22Rv1 (cell line): Measurements from ENCODE around the gene NOS3.

ENCODE experiments used
- H3K27ac ChIP-seq: fragments of 450-650 bp; 2 replicates; pipeline ENCODE4 v1.5.1; 2017
- ZFX ChIP-seq: fragments of 450-650 bp; IDR thresholded peaks from 2 replicates; pipeline ENCODE4 v1.6.1; 2017; ENCODE audit warnings: antibody characterized with exemption, borderline replicate concordance
- TF ChIP-seq, protein P1 (sequence below): fragments of 450-650 bp; IDR thresholded peaks from 2 replicates; pipeline ENCODE4 v1.5.1; 2017; ENCODE audit warnings: mild to moderate bottlenecking

Gene NOS3

DNA sequence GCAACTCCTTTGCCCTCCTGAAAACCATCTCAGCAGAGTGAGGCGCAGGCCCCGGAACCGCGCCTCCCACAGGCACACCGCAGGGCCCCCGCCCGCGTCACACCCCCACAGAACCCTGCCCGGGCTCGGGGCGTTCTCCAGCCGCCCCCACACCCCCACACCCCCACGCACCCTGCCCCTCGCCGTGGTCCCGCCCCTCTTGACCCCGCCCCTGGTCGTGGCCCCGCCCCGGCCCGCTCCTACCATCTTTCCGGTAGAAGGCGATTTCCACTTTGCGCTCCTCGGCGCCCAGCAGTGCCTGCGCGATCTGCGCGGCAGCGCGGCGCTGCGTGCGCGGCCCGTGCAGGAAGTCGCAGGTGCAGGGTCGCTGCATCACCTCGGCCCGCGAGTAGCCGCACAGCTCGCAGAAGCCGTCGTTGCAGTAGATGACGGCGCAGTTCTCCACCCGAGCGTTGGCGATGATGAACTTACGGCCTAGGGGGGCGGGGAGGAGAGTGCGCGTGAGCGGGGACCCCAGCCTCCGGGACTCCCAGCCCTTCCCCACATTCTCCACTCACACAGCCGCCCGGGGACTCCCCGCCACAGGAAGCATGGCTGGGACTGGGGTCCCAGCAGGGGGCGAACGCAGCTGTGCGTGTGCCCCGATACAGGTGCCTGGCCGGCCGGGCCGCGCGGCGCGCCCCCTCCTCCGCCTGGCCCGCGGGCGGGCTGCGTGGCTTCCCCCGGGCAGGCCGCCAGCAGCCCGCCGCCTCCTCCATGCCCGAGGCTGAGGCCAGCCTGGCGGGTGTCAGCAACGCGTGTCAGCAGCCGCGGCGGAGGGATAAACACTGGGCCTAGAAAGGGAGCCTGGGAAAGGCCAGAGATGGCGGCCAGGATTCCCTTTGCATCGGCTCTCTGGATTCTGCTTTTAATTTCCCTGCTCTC, 16.1 kb upstream of the NOS3 start:
- H3K27ac ChIP-seq, result peak overlapping the region; percentile 83
- TF ChIP-seq ZFX, result no peak
- TF ChIP-seq, protein P1, sequence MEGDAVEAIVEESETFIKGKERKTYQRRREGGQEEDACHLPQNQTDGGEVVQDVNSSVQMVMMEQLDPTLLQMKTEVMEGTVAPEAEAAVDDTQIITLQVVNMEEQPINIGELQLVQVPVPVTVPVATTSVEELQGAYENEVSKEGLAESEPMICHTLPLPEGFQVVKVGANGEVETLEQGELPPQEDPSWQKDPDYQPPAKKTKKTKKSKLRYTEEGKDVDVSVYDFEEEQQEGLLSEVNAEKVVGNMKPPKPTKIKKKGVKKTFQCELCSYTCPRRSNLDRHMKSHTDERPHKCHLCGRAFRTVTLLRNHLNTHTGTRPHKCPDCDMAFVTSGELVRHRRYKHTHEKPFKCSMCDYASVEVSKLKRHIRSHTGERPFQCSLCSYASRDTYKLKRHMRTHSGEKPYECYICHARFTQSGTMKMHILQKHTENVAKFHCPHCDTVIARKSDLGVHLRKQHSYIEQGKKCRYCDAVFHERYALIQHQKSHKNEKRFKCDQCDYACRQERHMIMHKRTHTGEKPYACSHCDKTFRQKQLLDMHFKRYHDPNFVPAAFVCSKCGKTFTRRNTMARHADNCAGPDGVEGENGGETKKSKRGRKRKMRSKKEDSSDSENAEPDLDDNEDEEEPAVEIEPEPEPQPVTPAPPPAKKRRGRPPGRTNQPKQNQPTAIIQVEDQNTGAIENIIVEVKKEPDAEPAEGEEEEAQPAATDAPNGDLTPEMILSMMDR, result peak; percentile 56

- TF ChIP-seq ZFX, result no peak
- TF ChIP-seq, protein P1, result no peak
Measured at GRCh38 chr7:150975536-150976319, 15.1 kb upstream of the NOS3 start.

DNA sequence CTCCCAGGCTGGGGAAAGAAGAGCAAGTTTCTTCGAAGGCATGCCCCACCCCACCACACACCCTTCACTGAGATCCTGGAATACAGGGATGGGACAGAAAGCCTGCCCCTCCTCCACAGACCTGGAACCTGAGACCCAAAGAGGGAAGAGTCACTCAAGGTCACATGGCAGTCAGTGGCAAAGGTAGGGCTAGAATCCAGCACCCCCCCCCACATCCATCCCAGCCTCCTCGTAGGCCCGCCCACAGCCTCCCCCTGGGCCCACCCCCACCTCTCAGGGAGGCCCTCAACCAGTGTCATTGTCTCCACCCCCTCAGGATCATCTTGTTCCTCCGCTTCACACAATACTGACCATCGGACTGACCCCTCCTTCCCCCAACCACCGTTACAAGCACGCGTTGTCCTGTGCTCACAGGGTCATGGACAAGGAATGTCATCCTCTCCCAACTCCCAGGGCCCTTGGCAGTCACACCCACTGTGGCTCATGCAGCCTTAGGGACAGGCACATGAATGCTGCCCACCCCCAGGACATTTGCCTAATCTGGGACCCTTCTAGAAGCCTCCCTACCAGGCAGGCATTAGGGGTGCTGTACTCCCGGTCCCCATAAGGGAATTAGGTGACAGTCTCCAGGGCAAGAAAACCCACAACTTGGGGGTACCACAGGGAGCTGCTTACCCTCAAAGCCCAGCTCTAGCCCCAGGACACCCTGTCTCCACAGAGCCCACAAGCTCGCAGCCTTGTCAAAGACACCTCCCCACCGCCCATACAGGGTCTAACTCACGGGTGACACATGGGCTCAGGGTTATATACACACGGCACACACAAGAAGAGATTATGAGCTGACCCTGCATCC, 14.1 kb upstream of the NOS3 start:
- TF ChIP-seq ZFX, result no peak
- TF ChIP-seq, protein P1, result no peak

More at GRCh38 chr7:150975536-150976319, 15.1 kb upstream of the NOS3 start:
- peak overlapping the region; percentile 83 for H3K27ac ChIP-seq

DNA sequence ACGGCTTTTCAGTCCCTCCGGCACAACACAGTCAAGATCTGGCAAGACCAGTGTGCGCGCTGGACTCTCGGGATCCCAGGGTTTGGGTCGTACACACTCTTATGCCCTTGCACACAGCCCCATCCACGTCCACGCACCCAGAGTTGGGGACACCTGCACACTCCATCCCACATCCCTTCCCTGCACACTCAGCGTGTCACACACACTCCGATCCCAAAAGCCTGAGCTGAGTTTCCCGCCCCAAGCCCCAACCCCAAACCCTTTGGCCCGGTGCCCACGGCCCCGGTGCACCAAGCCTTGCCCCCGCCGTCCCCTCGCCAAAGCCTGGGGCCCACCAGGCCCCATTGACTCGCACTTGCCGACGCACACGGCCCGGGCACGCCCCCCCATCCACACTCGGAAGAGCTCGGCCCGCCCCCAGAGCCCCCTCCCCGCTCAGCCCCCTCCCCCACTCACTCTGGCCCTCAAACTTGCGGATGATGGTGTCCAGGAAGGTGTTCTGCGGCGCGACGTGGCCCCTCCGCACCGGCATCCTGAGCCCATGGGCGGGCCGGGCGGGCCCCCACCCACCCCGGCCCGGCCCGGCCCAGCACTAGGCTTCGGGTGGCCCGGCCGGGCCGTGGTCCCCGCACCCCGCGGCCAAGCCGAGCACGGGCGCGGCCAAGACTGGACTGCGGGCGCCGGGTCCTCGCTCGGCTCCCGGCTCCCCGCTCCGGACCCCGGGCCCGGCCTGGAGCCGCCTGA, 13.3 kb upstream of the NOS3 start:
- TF ChIP-seq ZFX, result no peak
- TF ChIP-seq, protein P1, result no peak
- H3K27ac ChIP-seq, result peak overlapping the region; percentile 83

More for the DNA sequence above, 14.1 kb upstream of the NOS3 start:
- H3K27ac ChIP-seq, result peak overlapping the region; percentile 83

DNA sequence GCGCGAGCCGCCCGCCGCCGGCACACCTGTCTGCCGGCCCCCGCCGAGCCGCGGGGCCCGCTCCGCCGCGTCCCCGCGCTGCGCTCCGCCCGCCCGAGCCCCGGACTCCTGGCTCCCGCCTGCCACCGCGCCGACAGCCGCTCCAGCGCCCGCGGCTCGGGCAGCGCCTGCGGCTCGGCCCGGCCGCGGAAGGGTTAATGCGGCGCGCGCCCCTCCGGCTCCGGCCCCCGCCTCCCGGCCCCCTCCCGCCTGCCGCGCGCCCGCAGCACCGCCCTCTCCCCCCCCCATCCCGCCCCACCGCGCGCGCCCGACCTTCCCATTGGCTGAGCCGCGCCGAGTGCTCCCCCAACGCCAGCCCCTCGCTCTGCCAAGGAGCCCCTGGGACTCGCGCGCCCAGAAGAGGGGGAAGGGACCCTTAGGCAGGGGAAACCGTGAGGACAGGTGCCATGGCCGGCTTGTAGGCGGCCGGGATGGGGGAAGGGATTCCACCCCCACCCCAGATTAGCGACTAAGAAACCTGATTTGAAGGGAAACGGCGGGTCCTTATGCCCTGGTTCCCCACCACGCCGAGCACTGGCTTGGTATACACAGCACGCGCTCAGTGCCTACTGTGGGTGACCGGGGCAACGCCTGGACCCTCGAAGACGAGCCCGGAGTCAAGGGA, 12.6 kb upstream of the NOS3 start, which contains the start of gene KCNH2:
Gene KCNH2, minus strand, starts transcription at position 196 of the 664 bp plus-strand sequence. CDS start 408 bp downstream, outside the sequence.
- no peak for TF ChIP-seq ZFX

DNA sequence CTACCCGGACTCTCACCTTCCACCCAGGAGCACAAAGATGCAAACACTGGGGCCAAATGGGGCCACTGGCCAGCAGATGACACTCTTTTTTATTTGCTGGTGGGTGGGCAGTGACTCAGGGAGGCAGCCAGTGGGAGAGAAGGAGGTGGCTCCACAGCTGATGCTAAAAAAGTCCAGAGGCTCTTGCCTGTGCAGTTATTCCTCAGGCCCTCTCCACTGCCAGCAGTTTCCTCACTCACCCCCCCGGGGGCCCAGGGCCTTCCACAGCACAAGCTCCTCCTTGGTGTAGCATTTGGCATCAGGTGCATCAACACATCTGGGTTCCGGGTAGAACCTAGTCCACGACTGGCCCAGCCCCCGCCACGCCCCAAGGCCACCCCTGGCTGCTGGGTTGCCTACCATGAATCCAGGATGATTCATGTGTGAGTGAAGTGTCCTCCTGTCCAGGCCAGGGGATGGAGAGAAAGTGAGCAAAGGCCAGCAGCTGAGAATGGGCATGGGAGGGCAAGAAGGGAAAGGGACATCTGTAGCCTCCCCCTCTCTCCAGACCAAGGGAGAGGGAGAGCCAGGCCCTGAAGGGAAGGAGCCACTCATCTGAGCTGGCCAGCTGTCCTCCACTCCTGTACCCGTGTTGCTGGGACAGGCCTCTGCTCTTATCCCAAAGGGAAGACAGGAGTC, 11.0 kb upstream of the NOS3 start:
- H3K27ac ChIP-seq, result no peak overlapping the region

More for the DNA sequence above, 12.6 kb upstream of the NOS3 start, which contains the start of gene KCNH2:
- peak within 1 kb of the TSS; percentile 83 for H3K27ac ChIP-seq

More for the DNA sequence above, 11.0 kb upstream of the NOS3 start:
- TF ChIP-seq ZFX, result no peak
- TF ChIP-seq, protein P1, result no peak
